H9 (cell line): ENCODE data around the gene DTNA. TPM values are rescaled to one million over a fixed set of nuclear protein-coding genes. Genes with fewer than 3 reads are reported as not detected.

ENCODE experiments used
- DNase-seq: peaks from one replicate; pipeline ENCODE4 v3.0.0-alpha.2; 2017
- H2AFZ ChIP-seq: one replicate; pipeline ENCODE4 v1.6.1; 2013; ENCODE audit warnings: mild to moderate bottlenecking, low read length, control low read depth, moderate library complexity
- H2AK5ac ChIP-seq: 2 replicates; pipeline ENCODE4 v1.6.1; 2013; ENCODE audit warnings: low read length, control low read depth, mixed read lengths; ENCODE audit not compliant: insufficient read length
- H2BK120ac ChIP-seq: one replicate; pipeline ENCODE4 v1.6.1; 2013; ENCODE audit warnings: low read depth, mild to moderate bottlenecking, low read length, control low read depth, inconsistent platforms; ENCODE audit not compliant: poor library complexity, severe bottlenecking
- H2BK12ac ChIP-seq: 2 replicates; pipeline ENCODE4 v1.6.1; 2013; ENCODE audit warnings: low read length, control low read depth, mixed read lengths, low read depth; ENCODE audit not compliant: insufficient read length
- H2BK15ac ChIP-seq: 2 replicates; pipeline ENCODE4 v1.6.1; 2013; ENCODE audit warnings: low read depth, low read length, control low read depth
- H2BK20ac ChIP-seq: one replicate; pipeline ENCODE4 v1.6.1; 2013; ENCODE audit warnings: low read depth, mild to moderate bottlenecking, low read length, control low read depth, inconsistent platforms; ENCODE audit not compliant: poor library complexity, severe bottlenecking
- H2BK5ac ChIP-seq: 2 replicates; pipeline ENCODE4 v1.6.1; 2013; ENCODE audit warnings: low read length, control low read depth, mixed read lengths; ENCODE audit not compliant: insufficient read length
- H3K14ac ChIP-seq: 2 replicates; pipeline ENCODE4 v1.6.1; 2013; ENCODE audit warnings: low read length, control low read depth; ENCODE audit not compliant: insufficient read depth
- H3K18ac ChIP-seq: 2 replicates; pipeline ENCODE4 v1.6.1; 2013; ENCODE audit warnings: low read depth, mild to moderate bottlenecking, mixed read lengths, low read length, control low read depth; ENCODE audit not compliant: insufficient read length
- H3K23ac ChIP-seq: 2 replicates; pipeline ENCODE4 v1.6.1; 2013; ENCODE audit warnings: low read length, control low read depth, mixed read lengths, low read depth; ENCODE audit not compliant: insufficient read length
- H3K23me2 ChIP-seq: 2 replicates; pipeline ENCODE4 v1.6.1; 2013; ENCODE audit warnings: low read depth, mild to moderate bottlenecking, mixed read lengths, low read length, control low read depth; ENCODE audit not compliant: insufficient read length, poor library complexity, severe bottlenecking
- H3K27ac ChIP-seq: 2 replicates; pipeline ENCODE4 v1.5.1; 2013; ENCODE audit warnings: low read length, control low read depth, mixed read lengths, low read depth; ENCODE audit not compliant: insufficient read length
- H3K27me3 ChIP-seq: 2 replicates; pipeline ENCODE4 v1.6.1; 2013; ENCODE audit warnings: low read length, control low read depth, inconsistent platforms; ENCODE audit not compliant: insufficient read depth
- H3K4ac ChIP-seq: 2 replicates; pipeline ENCODE4 v1.6.1; 2013; ENCODE audit warnings: low read depth, mild to moderate bottlenecking, control low read depth, inconsistent platforms, low read length, moderate library complexity
- H3K4me1 ChIP-seq: 2 replicates; pipeline ENCODE4 v1.6.1; 2013; ENCODE audit warnings: low read length, control low read depth, inconsistent platforms; ENCODE audit not compliant: insufficient read depth
- H3K4me2 ChIP-seq: 2 replicates; pipeline ENCODE4 v1.6.1; 2013; ENCODE audit warnings: low read length, control low read depth, mixed read lengths; ENCODE audit not compliant: insufficient read length, insufficient read depth
- H3K56ac ChIP-seq: 2 replicates; pipeline ENCODE4 v1.6.1; 2013; ENCODE audit warnings: low read depth, mild to moderate bottlenecking, mixed read lengths, low read length, control low read depth; ENCODE audit not compliant: insufficient read length
- H3K79me1 ChIP-seq: 2 replicates; pipeline ENCODE4 v1.6.1; 2013; ENCODE audit warnings: low read depth, mild to moderate bottlenecking, moderate library complexity, low read length, control low read depth, inconsistent platforms; ENCODE audit not compliant: insufficient read depth, poor library complexity, severe bottlenecking
- H3K79me2 ChIP-seq: 2 replicates; pipeline ENCODE4 v1.6.1; 2013; ENCODE audit warnings: low read length, control low read depth, inconsistent platforms; ENCODE audit not compliant: insufficient read depth
- H3K9ac ChIP-seq: 2 replicates; pipeline ENCODE4 v1.6.1; 2013; ENCODE audit warnings: low read length, control low read depth, mixed read lengths; ENCODE audit not compliant: insufficient read length; ENCODE audit errors: extremely low read depth
- H3K9me3 ChIP-seq: one replicate; pipeline ENCODE4 v1.6.1; 2013; ENCODE audit warnings: low read depth, low read length, inconsistent platforms; ENCODE audit not compliant: control insufficient read depth
- H3T11ph ChIP-seq: one replicate; pipeline ENCODE4 v1.6.1; 2013; ENCODE audit warnings: mild to moderate bottlenecking, low read length, control low read depth, inconsistent platforms
- H4K20me1 ChIP-seq: one replicate; pipeline ENCODE4 v1.6.1; 2013; ENCODE audit not compliant: control insufficient read depth, insufficient read length, insufficient read depth
- H4K5ac ChIP-seq: 2 replicates; pipeline ENCODE4 v1.6.1; 2013; ENCODE audit warnings: low read depth, mild to moderate bottlenecking, mixed read lengths, low read length, control low read depth; ENCODE audit not compliant: insufficient read length
- H4K8ac ChIP-seq: replicated peaks from 2 replicates; pipeline ENCODE4 v1.6.1; 2013; ENCODE audit warnings: low read length, control low read depth, mixed read lengths, low read depth; ENCODE audit not compliant: insufficient read length
- H4K91ac ChIP-seq: 2 replicates; pipeline ENCODE4 v1.6.1; 2013; ENCODE audit warnings: low read depth, mild to moderate bottlenecking, moderate library complexity, mixed read lengths, low read length, control low read depth; ENCODE audit not compliant: insufficient read length
- H3K27ac Mint-ChIP-seq, 3 experiments: 2 replicates in 2 of 3; 3 replicates in 1 of 3; pipeline ENCODE4 v1.8.0; 2020 to 2021; ENCODE audit warnings: mixed read lengths in 3 of 3, mild to moderate bottlenecking in 1 of 3, moderate library complexity in 1 of 3
- H3K27me3 Mint-ChIP-seq: 2 replicates; pipeline ENCODE4 v1.8.0; 2021; ENCODE audit warnings: low read depth, mild to moderate bottlenecking, moderate library complexity, mixed read lengths
- H3K36me3 Mint-ChIP-seq, 3 experiments: 2 replicates in 2 of 3; 3 replicates in 1 of 3; pipeline ENCODE4 v1.8.0; 2020 to 2021; ENCODE audit warnings: low read depth in 3 of 3, mixed read lengths in 3 of 3; ENCODE audit not compliant: insufficient read depth in 1 of 3
- H3K4me1 Mint-ChIP-seq, 2 experiments: 2 replicates each; pipeline ENCODE4 v1.8.0; 2020; ENCODE audit warnings: mixed read lengths in 2 of 2
- H3K4me3 Mint-ChIP-seq, 2 experiments: 2 replicates in 1 of 2; 3 replicates in 1 of 2; pipeline ENCODE4 v1.8.0; 2020 to 2021; ENCODE audit warnings: mild to moderate bottlenecking in 2 of 2, mixed read lengths in 2 of 2, moderate library complexity in 1 of 2
- H3K9me3 Mint-ChIP-seq, 2 experiments: 2 replicates in 1 of 2; 3 replicates in 1 of 2; pipeline ENCODE4 v1.8.0; 2020; ENCODE audit warnings: mild to moderate bottlenecking in 2 of 2, mixed read lengths in 2 of 2, moderate library complexity in 1 of 2
- WGBS: extraction: QIAGEN DNeasy Blood & Tissue Kit; methylation state at CpG from one replicate; pipeline ENCODE4 v1.1.7; 2013; ENCODE audit warnings: missing lambda C conversion rate, low lambda C conversion rate, mixed read lengths; ENCODE audit not compliant: insufficient read length; ENCODE audit errors: extremely low coverage; 5-methylcytosine and 5-hydroxymethylcytosine counted together
- total RNA-seq: library from RNA; stranded (reverse); gene quantifications from 2 replicates; pipeline ENCODE4 v1.2.1, GENCODE V29; 2021
- TF ChIP-seq, protein P1 (sequence below): fragments of 200-600 bp; sonication (generic); conservative IDR thresholded peaks from 3 replicates; pipeline ENCODE4 v1.8.0; 2021; ENCODE audit warnings: antibody characterized with exemption, mild to moderate bottlenecking

The DTNA gene
- total RNA-seq, 1 experiment from 2014 or later = 25.5 TPM

DNA sequence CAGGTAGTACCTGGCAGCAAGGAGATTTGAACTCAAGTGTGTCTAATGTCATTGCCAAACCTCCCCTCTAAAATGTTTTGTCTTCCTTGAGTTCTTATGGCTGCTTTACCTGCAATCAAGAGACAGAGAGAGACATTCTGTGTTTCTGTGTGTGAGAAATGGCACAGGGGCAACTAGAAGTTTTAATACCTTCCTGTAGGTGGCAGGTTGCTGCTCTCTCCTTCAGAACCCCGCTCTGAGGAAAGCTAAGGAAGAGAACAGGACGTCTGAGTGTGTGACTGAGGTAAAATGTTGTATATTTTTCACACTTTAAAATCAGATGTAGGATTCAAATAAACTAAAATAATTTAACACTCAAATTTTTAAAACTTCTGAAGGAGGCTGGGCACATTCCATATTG lies 19.2 kb downstream of the DTNA start:
- Histone ChIP-seq H3K23me2 (no peaks in the 10 kb centered on the region), H2AFZ (peak overlapping the region; percentile 40), H3K9me3 (no peaks in the 10 kb centered on the region), H3K79me1 (no peaks in the 10 kb centered on the region), H3K4ac (no peak overlapping the region), H2BK15ac (no peak overlapping the region), H3K14ac (no peak overlapping the region), H3K4me1 (no peaks in the 10 kb centered on the region; the same call in 1 of the 2 replicates), H3K4me2 (no peak overlapping the region), H4K8ac (no peak overlapping the region), H2BK120ac (no peak overlapping the region), H3K23ac (no peak overlapping the region), H3K27me3 (no peaks in the 10 kb centered on the region), H2BK5ac (no peak overlapping the region), H4K20me1 (no peaks in the 10 kb centered on the region), H2AK5ac (no peak overlapping the region), H3K9ac (no peak overlapping the region), H3K18ac (no peak overlapping the region), H2BK12ac (no peak overlapping the region), H4K91ac (no peak overlapping the region), H4K5ac (no peak overlapping the region), H3K79me2 (no peaks in the 10 kb centered on the region; the same call in 1 of the 2 replicates), H2BK20ac (no peak overlapping the region), H3K56ac (no peak overlapping the region), H3T11ph (no peak overlapping the region), H3K27ac (peak overlapping the region; percentile 16)
- Mint-ChIP-seq H3K36me3 (peaks cover 4 to 13% (median 7%) of the 10 kb centered on the region in 3 experiments; a peak in 4 of 7 replicates), H3K27ac (peak overlapping the region in 1 of 3 experiments; percentile 2; a peak in 2 of 7 replicates), H3K4me1 (peaks cover 22 to 27% of the 10 kb centered on the region in 2 experiments), H3K27me3 (no peaks in the 10 kb centered on the region), H3K9me3 (peaks cover 10 to 13% of the 10 kb centered on the region in 2 experiments; a peak in 3 of 5 replicates), H3K4me3 (no peak overlapping the region)
- no CpG with 5 or more reads among the region's 2 CpGs for WGBS
- peak; percentile 59 for DNase-seq
- TF ChIP-seq, protein P1, sequence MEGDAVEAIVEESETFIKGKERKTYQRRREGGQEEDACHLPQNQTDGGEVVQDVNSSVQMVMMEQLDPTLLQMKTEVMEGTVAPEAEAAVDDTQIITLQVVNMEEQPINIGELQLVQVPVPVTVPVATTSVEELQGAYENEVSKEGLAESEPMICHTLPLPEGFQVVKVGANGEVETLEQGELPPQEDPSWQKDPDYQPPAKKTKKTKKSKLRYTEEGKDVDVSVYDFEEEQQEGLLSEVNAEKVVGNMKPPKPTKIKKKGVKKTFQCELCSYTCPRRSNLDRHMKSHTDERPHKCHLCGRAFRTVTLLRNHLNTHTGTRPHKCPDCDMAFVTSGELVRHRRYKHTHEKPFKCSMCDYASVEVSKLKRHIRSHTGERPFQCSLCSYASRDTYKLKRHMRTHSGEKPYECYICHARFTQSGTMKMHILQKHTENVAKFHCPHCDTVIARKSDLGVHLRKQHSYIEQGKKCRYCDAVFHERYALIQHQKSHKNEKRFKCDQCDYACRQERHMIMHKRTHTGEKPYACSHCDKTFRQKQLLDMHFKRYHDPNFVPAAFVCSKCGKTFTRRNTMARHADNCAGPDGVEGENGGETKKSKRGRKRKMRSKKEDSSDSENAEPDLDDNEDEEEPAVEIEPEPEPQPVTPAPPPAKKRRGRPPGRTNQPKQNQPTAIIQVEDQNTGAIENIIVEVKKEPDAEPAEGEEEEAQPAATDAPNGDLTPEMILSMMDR = peak; percentile 79
